Uterus (tissue), 4 donors: ENCODE measurements around the gene XRN2. TPM values are rescaled to one million over a fixed set of nuclear protein-coding genes. Genes with fewer than 3 reads are reported as not detected.
"Not testable (repeated sequence)": the region's sequence is repeated elsewhere in the genome, so short reads cannot be mapped to it uniquely, and the experiment has no call there.

Experiments
- DNase-seq, 2 donors: peaks; one replicate each; pipeline ENCODE4 v3.0.0-alpha.2; 2019 to 2020
- H3K27ac ChIP-seq, 2 donors: fragments of 200-600 bp; sonication (generic); 1 replicate in 1 of 2; 2 replicates in 1 of 2; pipeline ENCODE4 v1.5.1; 2016 to 2018
- H3K27me3 ChIP-seq, 2 donors: fragments of 200-600 bp; sonication (generic); one replicate each; pipeline ENCODE4 v1.5.1; 2018 to 2019; ENCODE audit warnings: control low read depth in 1 of 2
- H3K36me3 ChIP-seq, 2 donors: fragments of 200-600 bp; sonication (generic); one replicate each; pipeline ENCODE4 v1.5.1; 2019; ENCODE audit warnings: control low read depth in 1 of 2
- H3K4me1 ChIP-seq, 2 donors: fragments of 200-600 bp; sonication (generic); one replicate each; pipeline ENCODE4 v1.5.1; 2018 to 2019; ENCODE audit warnings: control low read depth in 1 of 2
- H3K4me3 ChIP-seq, 2 donors: fragments of 200-600 bp; sonication (generic); 1 replicate in 1 of 2; 2 replicates in 1 of 2; pipeline ENCODE4 v1.5.1; 2018 to 2019; ENCODE audit warnings: mild to moderate bottlenecking in 1 of 2
- H3K9me3 ChIP-seq, 2 donors: fragments of 200-600 bp; sonication (generic); one replicate each; pipeline ENCODE4 v1.5.1; 2019; ENCODE audit warnings: control low read depth in 1 of 2
- CTCF ChIP-seq, 4 experiments: fragments of 200-600 bp in 2 of 4; fragments of 450-650 bp in 2 of 4; sonication (generic) in 2 of 4; IDR thresholded peaks; one replicate each; pipeline ENCODE4 v1.5.1; 2016 to 2019; ENCODE audit warnings: antibody characterized with exemption in 4 of 4, mild to moderate bottlenecking in 2 of 4, moderate library complexity in 1 of 4
- POLR2A ChIP-seq, 2 donors: fragments of 450-650 bp; IDR thresholded peaks; one replicate each; pipeline ENCODE4 v1.6.1; 2016; ENCODE audit warnings: antibody characterized with exemption in 2 of 2, mild to moderate bottlenecking in 1 of 2, moderate library complexity in 1 of 2
- intact Hi-C: fragments of 100-400 bp; cut with DNase I; formaldehyde crosslinking; loops from one replicate; pipeline ENCODE4 v1.15.1; 2023; ENCODE audit warnings: low total_unique reads
- total RNA-seq, 4 donors: library from RNA; depleted of rRNA in 3 of 4; stranded (reverse); fragments of >200 nt in 3 of 4; gene quantifications; one replicate each; pipeline versions ENCODE4 v1.1.0 to v1.2.4, GENCODE V29; 2014 to 2023
- donor health status: DM: yes; HTN: yes; CAD: no.

Gene XRN2
- total RNA-seq, 4 donors from 2014 or later = 32.6 to 100 (median 51.7) TPM

GRCh38 chr20:21365771-21366170 is 62.6 kb downstream of the XRN2 start:
- intact Hi-C loops = no loop called here
- TF ChIP-seq CTCF (IDR thresholded peaks at IDR 0.05) (no peak), POLR2A (IDR thresholded peaks at IDR 0.05) (no peak)
- H3K27me3 ChIP-seq = no peaks in the 10 kb centered on the region
- no peaks in the 10 kb centered on the region for H3K36me3 ChIP-seq
- H3K4me3 ChIP-seq = no peak overlapping the region
- DNase-seq = no peak
- H3K27ac ChIP-seq = no peak overlapping the region
- H3K4me1 ChIP-seq = no peaks in the 10 kb centered on the region
- H3K9me3 ChIP-seq = no peaks in the 10 kb centered on the region

- H3K27me3 ChIP-seq, intact Hi-C loops, H3K9me3 ChIP-seq, H3K27ac ChIP-seq, H3K36me3 ChIP-seq, H3K4me3 ChIP-seq, H3K4me1 ChIP-seq, DNase-seq: not testable (repeated sequence)
Measured at GRCh38 chr20:21366273-21366672, 63.1 kb downstream of the XRN2 start.

GRCh38 chr20:21368791-21369190 is 65.7 kb downstream of the XRN2 start:
- intact Hi-C loops = no loop called here
- Histone ChIP-seq H3K9me3 (no peaks in the 10 kb centered on the region), H3K27me3 (no peaks in the 10 kb centered on the region), H3K4me1 (no peaks in the 10 kb centered on the region), H3K36me3 (no peaks in the 10 kb centered on the region), H3K4me3 (no peak overlapping the region), H3K27ac (no peak overlapping the region)
- no peak for DNase-seq
- no peak for TF ChIP-seq POLR2A (IDR thresholded peaks at IDR 0.05)
- TF ChIP-seq CTCF (IDR thresholded peaks at IDR 0.05) = no peak

GRCh38 chr20:21371193-21371592 is 68.1 kb downstream of the XRN2 start:
- intact Hi-C loops = no loop called here
- TF ChIP-seq CTCF (IDR thresholded peaks at IDR 0.05) (no peak), POLR2A (IDR thresholded peaks at IDR 0.05) (no peak)
- DNase-seq = no peak
- Histone ChIP-seq H3K36me3 (no peaks in the 10 kb centered on the region), H3K4me3 (no peak overlapping the region), H3K27me3 (no peaks in the 10 kb centered on the region), H3K9me3 (no peaks in the 10 kb centered on the region), H3K27ac (no peak overlapping the region), H3K4me1 (no peaks in the 10 kb centered on the region)

- Histone ChIP-seq H3K36me3 (no peaks in the 10 kb centered on the region), H3K4me1 (no peaks in the 10 kb centered on the region), H3K27ac (no peak overlapping the region), H3K4me3 (no peak overlapping the region), H3K27me3 (no peaks in the 10 kb centered on the region), H3K9me3 (no peaks in the 10 kb centered on the region)
- TF ChIP-seq POLR2A (IDR thresholded peaks at IDR 0.05) (no peak), CTCF (IDR thresholded peaks at IDR 0.05) (no peak)
- intact Hi-C loops = no loop called here
- DNase-seq = no peak
Measured at GRCh38 chr20:21372016-21372415, 68.9 kb downstream of the XRN2 start.

GRCh38 chr20:21373436-21373835 is 70.3 kb downstream of the XRN2 start:
- H3K4me1 ChIP-seq = no peaks in the 10 kb centered on the region
- H3K9me3 ChIP-seq = no peaks in the 10 kb centered on the region
- no peaks in the 10 kb centered on the region for H3K36me3 ChIP-seq
- no peaks in the 10 kb centered on the region for H3K27me3 ChIP-seq
- DNase-seq = no peak
- H3K4me3 ChIP-seq = no peak overlapping the region
- no peak overlapping the region for H3K27ac ChIP-seq
- intact Hi-C loops = no loop called here
- TF ChIP-seq POLR2A (IDR thresholded peaks at IDR 0.05) (no peak), CTCF (IDR thresholded peaks at IDR 0.05) (no peak)
